Activated CD8-positive, alpha-beta T cell treated with anti-CD3 and anti-CD28 coated beads, Interleukin-2, amount 10 ng/mL, durations not matched to agents 7 days and 5 days (primary cell): ENCODE measurements around the gene PLEKHG4B. TPM values are rescaled to one million over a fixed set of nuclear protein-coding genes. Genes with fewer than 3 reads are reported as not detected.

ENCODE experiments used
- ATAC-seq: fragments of 150-1000 bp; cut with Tn5 transposase; one replicate; pipeline ENCODE4 v1.10.0; 2021; ENCODE audit warnings: moderate library complexity
- CTCF ChIA-PET: fragments of 350-600 bp; sonication (Branson Sonifier 250); formaldehyde crosslinking; loops from one replicate; lab custom pipeline; 2021; ENCODE audit warnings: antibody characterized with exemption; lab: Charles Lee
- POLR2A ChIA-PET: fragments of 350-600 bp; sonication (Branson Sonifier 250); formaldehyde crosslinking; loops from one replicate; lab custom pipeline; 2021; ENCODE audit warnings: antibody characterized with exemption; lab: Charles Lee
- DNase-seq: peaks from one replicate; pipeline ENCODE4 v3.0.0-alpha.2; 2020
- H3K27ac Mint-ChIP-seq: one replicate; pipeline ENCODE4 v1.8.0; 2021; ENCODE audit warnings: mild to moderate bottlenecking, mixed read lengths
- H3K27me3 Mint-ChIP-seq: one replicate; pipeline ENCODE4 v1.8.0; 2021; ENCODE audit warnings: low read depth, mixed read lengths
- H3K36me3 Mint-ChIP-seq: one replicate; pipeline ENCODE4 v1.8.0; 2021; ENCODE audit warnings: low read depth, mixed read lengths
- H3K4me1 Mint-ChIP-seq: one replicate; pipeline ENCODE4 v1.8.0; 2021; ENCODE audit warnings: low read depth, mixed read lengths
- H3K4me3 Mint-ChIP-seq: one replicate; pipeline ENCODE4 v1.8.0; 2021; ENCODE audit warnings: mild to moderate bottlenecking, mixed read lengths
- H3K9me3 Mint-ChIP-seq: one replicate; pipeline ENCODE4 v1.8.0; 2022; ENCODE audit warnings: mixed read lengths; ENCODE audit not compliant: insufficient read depth
- total RNA-seq, 2 experiments: library from RNA; stranded (reverse); gene quantifications; one replicate each; pipeline ENCODE4 v1.2.3, GENCODE V29; 2021

PLEKHG4B gene
- total RNA-seq, 2 experiments from 2014 or later, result not detected

DNA sequence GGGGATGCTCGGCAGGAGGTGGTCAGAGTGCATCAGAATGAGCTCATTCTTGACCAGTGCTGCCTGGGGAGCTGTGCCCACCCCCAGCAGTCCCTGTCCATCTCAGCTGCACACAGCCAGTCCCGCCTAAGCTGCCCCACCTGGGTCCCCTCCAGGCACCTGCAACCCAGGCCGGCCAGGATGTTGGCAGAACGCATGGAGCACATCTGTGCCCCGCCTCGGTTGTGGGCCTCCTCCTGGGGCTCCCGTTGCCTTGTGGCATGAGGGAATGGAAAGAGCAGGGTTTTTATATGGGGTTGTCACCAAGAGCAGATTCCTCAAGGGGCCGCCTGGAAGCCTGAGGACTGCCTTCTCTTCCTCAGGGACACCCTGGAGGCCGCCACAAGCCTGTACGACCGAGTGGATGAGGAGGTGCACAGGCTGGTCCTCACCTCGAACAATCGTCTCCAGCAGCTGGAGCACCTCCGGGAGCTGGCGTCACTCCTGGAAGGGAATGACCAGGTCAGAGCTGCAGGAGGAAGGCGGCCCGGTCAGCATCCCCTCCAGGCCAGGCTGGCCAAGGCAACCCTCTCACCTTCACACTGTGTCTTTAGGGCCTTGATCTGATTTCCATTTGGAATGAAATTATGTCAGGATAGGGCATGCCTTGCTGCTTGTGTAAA is 64.6 kb downstream of the PLEKHG4B start:
- H3K27ac Mint-ChIP-seq, result no peak overlapping the region
- no peak for DNase-seq
- H3K36me3 Mint-ChIP-seq, result no peaks in the 10 kb centered on the region
- no peak for ATAC-seq
- no peaks in the 10 kb centered on the region for H3K9me3 Mint-ChIP-seq
- peaks cover 3% of the 10 kb centered on the region for H3K27me3 Mint-ChIP-seq
- H3K4me1 Mint-ChIP-seq, result no peaks in the 10 kb centered on the region
- ChIA-PET POLR2A (no interaction called here), CTCF (no interaction called here)
- H3K4me3 Mint-ChIP-seq, result no peak overlapping the region

DNA sequence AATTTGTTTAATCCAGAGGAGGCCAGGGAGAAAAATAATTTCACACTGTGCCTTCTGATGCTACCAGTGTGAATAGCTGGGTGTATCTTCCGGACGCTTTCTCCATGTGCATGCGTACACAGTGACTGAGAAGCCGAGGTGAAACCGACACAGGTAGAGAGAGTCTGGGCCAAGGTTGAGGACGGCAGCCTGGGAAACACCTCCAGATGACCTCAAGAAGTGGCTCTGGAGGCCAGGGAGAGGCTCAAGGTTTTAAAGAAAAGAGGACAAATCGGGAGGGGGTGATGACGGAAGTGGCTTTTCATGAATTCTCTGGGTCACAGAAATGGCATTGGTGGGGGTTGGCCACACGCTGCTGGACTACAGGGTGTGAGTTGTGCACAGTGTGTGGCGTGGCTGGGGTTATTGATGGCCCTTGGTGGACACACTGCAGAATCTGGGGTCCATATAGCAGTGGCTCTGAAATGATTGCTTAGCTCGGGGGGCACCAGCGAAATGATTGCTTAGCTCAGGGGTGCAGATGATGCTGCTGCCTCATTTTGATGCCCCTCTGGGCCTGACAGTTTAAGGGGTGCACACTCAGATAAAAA is 65.3 kb downstream of the PLEKHG4B start:
- POLR2A ChIA-PET, result no interaction called here
- CTCF ChIA-PET, result no interaction called here
- H3K9me3 Mint-ChIP-seq, result no peaks in the 10 kb centered on the region
- ATAC-seq (no peak), DNase-seq (no peak)
- no peak overlapping the region for H3K4me3 Mint-ChIP-seq
- H3K4me1 Mint-ChIP-seq, result no peaks in the 10 kb centered on the region
- H3K36me3 Mint-ChIP-seq, result no peaks in the 10 kb centered on the region
- peaks cover 3% of the 10 kb centered on the region for H3K27me3 Mint-ChIP-seq
- no peak overlapping the region for H3K27ac Mint-ChIP-seq

DNA sequence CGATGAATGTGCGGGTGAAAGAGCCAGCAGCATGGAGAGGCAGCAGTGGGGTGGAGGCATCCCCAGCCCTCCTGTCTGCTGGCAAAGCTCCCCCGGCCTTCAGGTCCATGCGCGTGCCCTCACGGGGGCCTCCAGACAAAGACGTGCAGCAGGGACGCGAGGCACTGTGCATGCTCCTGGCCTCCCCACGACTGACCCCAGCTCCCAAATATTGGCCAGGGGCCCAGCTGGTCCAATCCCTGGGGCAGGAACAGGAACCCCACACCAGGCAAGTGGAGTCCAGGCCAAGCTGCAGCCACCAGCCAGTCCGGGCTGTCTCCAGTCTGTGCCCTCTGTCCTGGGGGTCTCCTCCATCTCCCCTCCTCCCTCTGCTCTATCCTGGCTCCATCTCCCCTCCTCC is 65.8 kb downstream of the PLEKHG4B start:
- H3K27me3 Mint-ChIP-seq, result no peaks in the 10 kb centered on the region
- ATAC-seq (no peak), DNase-seq (no peak)
- H3K4me1 Mint-ChIP-seq, result no peaks in the 10 kb centered on the region
- H3K36me3 Mint-ChIP-seq, result no peaks in the 10 kb centered on the region
- ChIA-PET POLR2A (no interaction called here), CTCF (no interaction called here)
- H3K4me3 Mint-ChIP-seq, result no peak overlapping the region
- no peaks in the 10 kb centered on the region for H3K9me3 Mint-ChIP-seq
- no peak overlapping the region for H3K27ac Mint-ChIP-seq

DNA sequence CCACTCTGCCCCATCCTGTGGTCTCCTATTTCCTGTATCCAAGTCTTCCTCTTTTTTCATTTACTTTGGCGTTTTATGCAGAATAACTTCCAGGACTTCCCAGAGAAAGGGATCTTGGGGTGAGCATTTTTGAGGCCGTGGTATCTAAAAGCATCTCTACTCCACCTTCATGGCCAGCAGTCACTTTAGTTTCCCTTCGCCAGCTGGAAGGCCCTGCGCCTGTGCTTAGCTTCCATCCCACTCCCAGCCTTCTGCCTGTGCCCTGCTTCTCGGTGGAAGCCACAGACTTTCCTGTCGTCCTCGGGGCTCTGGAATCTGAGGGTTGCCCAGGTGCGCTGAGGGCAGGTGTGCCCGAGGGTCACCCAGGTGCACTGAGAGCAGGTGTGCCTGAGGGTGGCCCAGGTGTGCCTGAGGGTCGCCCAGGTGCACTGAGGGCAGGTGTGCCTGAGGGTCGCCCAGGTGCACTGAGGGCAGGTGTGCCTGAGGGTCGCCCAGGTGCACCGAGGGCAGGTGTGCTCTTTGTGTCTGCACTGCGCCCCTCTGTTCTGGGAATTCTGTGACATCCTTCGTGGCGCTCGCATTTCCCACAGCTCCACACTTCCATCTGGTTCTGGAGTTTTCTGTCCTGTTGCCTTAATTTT is 67.0 kb downstream of the PLEKHG4B start:
- Mint-ChIP-seq H3K4me3 (no peak overlapping the region), H3K27me3 (no peaks in the 10 kb centered on the region), H3K36me3 (no peaks in the 10 kb centered on the region), H3K4me1 (no peaks in the 10 kb centered on the region), H3K9me3 (no peaks in the 10 kb centered on the region), H3K27ac (no peak overlapping the region)
- POLR2A ChIA-PET, result no interaction called here
- ATAC-seq (no peak), DNase-seq (no peak)
- CTCF ChIA-PET, result no interaction called here

DNA sequence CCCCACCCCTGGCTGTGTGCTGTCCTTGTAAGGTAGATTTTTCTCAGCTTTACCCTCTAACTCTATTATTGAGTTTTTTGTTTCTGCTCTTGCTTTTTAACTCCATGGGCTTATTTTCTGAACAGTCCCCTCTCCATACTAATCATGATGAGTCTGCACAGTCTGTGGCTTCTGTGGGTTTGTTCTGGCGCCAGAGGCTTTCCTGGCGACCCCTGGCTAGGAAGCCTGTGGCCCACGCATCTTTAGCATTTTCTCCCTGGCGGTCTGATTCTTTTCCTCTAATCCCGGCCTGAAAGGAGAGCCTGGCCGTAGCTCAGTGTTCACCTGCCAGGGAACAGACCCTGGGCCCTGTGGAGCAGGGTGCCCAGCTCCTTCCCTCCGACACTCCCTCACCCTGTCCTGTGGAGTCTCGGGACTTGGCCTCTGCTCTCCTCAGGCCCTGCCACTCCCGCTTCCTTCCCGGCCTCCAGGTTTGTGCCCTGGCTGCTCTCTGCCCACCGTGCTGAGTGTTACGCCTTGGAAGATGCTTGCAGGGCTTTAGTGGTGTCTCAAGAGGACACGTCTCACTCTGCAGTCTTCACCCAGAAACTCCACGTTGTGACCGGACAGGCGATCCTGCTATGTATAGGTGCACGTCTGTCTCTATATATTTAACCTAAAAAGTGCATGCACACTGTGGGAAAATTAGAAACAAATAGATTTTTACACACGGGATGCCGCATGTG is 67.6 kb downstream of the PLEKHG4B start:
- ChIA-PET CTCF (no interaction called here), POLR2A (no interaction called here)
- H3K4me3 Mint-ChIP-seq, result no peak overlapping the region
- H3K36me3 Mint-ChIP-seq, result no peaks in the 10 kb centered on the region
- no peaks in the 10 kb centered on the region for H3K4me1 Mint-ChIP-seq
- no peak overlapping the region for H3K27ac Mint-ChIP-seq
- DNase-seq (no peak), ATAC-seq (no peak)
- H3K27me3 Mint-ChIP-seq, result no peaks in the 10 kb centered on the region
- H3K9me3 Mint-ChIP-seq, result no peaks in the 10 kb centered on the region

DNA sequence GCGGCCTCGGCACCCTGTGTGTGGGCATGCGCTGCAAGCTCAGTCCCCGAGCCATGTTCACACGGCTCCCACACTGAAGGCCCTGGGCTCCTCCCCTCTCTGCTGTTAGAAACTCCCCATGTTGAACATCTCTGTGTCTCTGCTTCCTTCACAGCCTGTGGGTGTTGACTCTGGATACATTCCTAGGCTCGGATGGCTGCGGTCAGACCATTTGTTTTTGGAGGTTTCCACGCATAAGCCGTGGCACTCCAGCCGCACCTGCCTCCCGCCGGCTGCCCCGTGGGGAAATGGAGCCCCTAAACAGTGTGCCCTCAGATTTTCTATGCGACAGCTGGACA is 68.2 kb downstream of the PLEKHG4B start:
- H3K4me1 Mint-ChIP-seq, result no peaks in the 10 kb centered on the region
- ChIA-PET POLR2A (no interaction called here), CTCF (no interaction called here)
- H3K4me3 Mint-ChIP-seq, result no peak overlapping the region
- no peaks in the 10 kb centered on the region for H3K27me3 Mint-ChIP-seq
- DNase-seq (no peak), ATAC-seq (no peak)
- no peaks in the 10 kb centered on the region for H3K9me3 Mint-ChIP-seq
- no peak overlapping the region for H3K27ac Mint-ChIP-seq
- no peaks in the 10 kb centered on the region for H3K36me3 Mint-ChIP-seq

DNA sequence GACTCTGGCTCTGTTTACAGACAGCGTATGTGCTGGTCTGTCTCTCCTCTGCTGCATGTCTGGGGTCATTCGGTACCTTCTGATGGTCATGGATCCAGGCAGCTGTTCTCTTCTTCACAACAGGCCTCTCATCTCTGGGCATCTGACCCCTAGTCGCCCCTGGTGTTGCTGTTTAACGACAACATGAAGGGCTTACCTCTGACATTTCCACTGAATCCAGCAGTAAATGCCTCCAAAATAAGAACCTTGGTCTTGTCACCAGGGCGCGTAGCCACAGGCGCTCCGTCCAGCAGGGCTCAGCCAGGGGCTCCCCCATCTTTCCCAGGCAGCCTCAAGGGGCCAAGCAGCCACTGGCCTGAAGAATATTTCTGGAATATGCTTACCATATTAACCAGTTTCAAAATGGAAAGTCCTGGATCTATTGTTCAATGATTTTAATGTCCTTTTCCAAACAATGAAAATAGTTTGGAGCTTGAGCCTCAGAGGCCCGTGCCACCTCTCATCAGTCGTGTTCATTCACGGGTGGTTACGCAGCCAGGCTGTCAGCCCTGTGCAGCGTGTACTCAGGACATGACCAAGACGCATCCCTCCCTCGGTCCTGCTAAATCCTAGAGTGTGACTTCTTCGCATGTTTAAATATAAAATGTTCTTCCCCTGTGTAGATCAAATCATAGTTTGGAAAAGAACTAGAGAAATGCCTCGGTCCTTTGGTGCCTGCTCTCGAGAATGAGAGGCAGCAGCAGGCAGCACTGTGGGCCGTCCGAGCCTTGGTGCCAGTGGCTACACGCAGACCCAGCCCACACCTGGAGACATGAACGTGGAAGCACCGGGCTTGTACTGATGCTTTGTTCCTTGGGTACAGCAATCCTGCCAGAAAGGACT is 69.2 kb downstream of the PLEKHG4B start:
- Mint-ChIP-seq H3K4me3 (no peak overlapping the region), H3K4me1 (no peaks in the 10 kb centered on the region), H3K9me3 (no peaks in the 10 kb centered on the region), H3K27ac (no peak overlapping the region), H3K27me3 (no peaks in the 10 kb centered on the region), H3K36me3 (no peaks in the 10 kb centered on the region)
- CTCF ChIA-PET, result no interaction called here
- POLR2A ChIA-PET, result no interaction called here
- ATAC-seq (no peak), DNase-seq (no peak)

DNA sequence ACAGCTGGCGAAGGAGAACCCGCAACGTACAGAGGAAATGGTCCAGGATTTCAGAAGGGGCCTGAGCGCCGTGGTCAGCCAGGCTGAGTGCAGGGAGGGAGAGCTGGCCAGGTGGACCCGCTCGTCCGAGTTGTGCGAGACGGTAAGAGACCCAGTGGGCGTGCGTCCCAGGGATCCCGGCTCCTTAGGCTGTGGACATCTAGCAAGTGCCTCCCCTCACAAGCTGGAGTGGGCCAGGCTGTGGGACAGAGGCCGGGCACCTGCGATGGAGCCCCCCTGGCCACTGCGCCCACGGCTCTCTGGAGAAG is 69.8 kb downstream of the PLEKHG4B start:
- Mint-ChIP-seq H3K36me3 (no peaks in the 10 kb centered on the region), H3K9me3 (no peaks in the 10 kb centered on the region), H3K27ac (no peak overlapping the region), H3K4me3 (no peak overlapping the region), H3K4me1 (no peaks in the 10 kb centered on the region), H3K27me3 (no peaks in the 10 kb centered on the region)
- no peak for DNase-seq
- ATAC-seq, result no peak
- ChIA-PET POLR2A (no interaction called here), CTCF (no interaction called here)

DNA sequence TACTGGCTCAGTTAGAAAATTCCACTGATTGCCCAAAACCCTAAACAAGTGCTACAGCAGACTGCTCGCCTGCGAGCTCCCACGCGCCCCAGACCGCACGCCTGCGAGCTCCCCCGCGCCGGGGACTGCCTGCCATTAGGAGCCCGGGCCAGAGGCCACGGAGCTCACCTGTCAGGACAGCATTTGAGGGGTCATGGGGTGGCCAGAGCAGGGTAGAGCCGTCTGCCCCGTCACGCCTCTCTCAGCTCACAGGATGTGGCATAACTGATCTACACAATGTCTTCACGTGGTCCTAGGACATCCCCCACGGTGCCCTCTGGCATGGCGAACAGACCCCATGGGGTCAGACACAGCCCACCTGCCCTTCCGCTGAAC is 70.2 kb downstream of the PLEKHG4B start:
- H3K4me1 Mint-ChIP-seq, result no peaks in the 10 kb centered on the region
- ATAC-seq (no peak), DNase-seq (no peak)
- CTCF ChIA-PET, result no interaction called here
- POLR2A ChIA-PET, result no interaction called here
- H3K9me3 Mint-ChIP-seq, result no peaks in the 10 kb centered on the region
- no peaks in the 10 kb centered on the region for H3K36me3 Mint-ChIP-seq
- no peak overlapping the region for H3K4me3 Mint-ChIP-seq
- no peaks in the 10 kb centered on the region for H3K27me3 Mint-ChIP-seq
- H3K27ac Mint-ChIP-seq, result no peak overlapping the region

DNA sequence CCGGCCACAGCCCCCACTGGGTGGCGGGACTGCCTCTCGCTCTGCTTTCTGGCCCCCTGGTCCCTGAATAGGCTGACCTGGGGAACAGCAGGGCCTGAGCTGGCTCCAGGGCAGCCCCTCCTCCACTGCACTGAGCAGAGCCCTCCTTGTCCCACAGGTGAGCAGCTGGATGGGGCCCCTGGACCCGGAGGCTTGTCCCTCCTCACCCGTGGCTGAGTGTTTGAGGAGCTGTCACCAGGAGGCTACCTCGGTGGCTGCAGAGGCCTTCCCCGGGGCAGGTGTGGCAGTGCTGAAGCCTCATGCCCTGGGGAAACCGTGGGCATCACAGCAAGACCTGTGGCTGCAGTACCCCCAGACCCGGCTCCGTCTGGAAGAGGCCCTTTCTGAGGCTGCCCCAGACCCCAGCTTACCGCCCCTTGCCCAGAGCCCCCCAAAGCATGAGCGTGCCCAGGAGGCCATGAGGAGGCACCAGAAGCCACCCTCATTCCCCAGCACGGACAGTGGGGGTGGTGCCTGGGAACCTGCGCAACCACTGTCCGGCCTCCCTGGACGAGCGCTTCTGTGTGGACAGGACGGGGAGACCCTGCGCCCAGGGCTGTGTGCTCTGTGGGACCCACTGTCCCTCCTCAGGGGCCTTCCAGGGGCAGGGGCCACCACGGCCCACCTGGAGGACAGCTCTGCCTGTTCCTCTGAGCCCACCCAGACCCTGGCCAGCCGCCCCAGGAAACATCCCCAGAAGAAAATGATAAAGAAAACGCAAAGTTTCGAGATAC is 70.8 kb downstream of the PLEKHG4B start:
- Mint-ChIP-seq H3K4me3 (no peak overlapping the region), H3K4me1 (no peaks in the 10 kb centered on the region), H3K27ac (no peak overlapping the region), H3K36me3 (no peaks in the 10 kb centered on the region), H3K27me3 (no peaks in the 10 kb centered on the region), H3K9me3 (no peaks in the 10 kb centered on the region)
- CTCF ChIA-PET, result no interaction called here
- ATAC-seq (no peak), DNase-seq (no peak)
- POLR2A ChIA-PET, result no interaction called here

DNA sequence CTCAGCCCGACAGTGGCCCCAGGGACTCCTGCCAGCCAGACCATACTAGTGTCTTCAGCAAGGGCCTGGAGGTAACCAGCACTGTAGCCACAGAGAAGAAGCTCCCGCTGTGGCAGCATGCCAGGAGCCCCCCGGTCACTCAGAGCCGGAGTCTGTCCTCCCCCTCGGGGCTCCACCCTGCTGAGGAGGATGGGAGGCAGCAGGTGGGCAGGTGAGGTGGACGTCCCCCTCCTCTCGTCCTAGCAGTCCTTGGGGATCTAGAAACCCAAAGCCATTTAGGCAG is 71.3 kb downstream of the PLEKHG4B start:
- Mint-ChIP-seq H3K4me3 (no peak overlapping the region), H3K27me3 (no peaks in the 10 kb centered on the region), H3K4me1 (no peaks in the 10 kb centered on the region), H3K36me3 (no peaks in the 10 kb centered on the region), H3K9me3 (no peaks in the 10 kb centered on the region), H3K27ac (no peak overlapping the region)
- POLR2A ChIA-PET, result no interaction called here
- CTCF ChIA-PET, result no interaction called here
- ATAC-seq, result no peak
- no peak for DNase-seq
